B cell (primary cell): ENCODE measurements around the gene NOL4L.

Source experiments
- CTCF ChIP-seq: fragments of 200-600 bp; IDR thresholded peaks from one replicate; pipeline ENCODE4 v1.8.0; 2022; ENCODE audit warnings: antibody characterized with exemption, mild to moderate bottlenecking
- EZH2 ChIP-seq: IDR thresholded peaks from 2 replicates; pipeline ENCODE4 v1.6.1; 2012; ENCODE audit warnings: borderline replicate concordance, low read depth, mild to moderate bottlenecking, moderate library complexity, low read length; ENCODE audit not compliant: insufficient read depth, poor library complexity, severe bottlenecking

- TF ChIP-seq CTCF (peak; percentile 79), EZH2 (no peak)
These were observed 128.2 kb downstream of the NOL4L start for GRCh38 chr20:32456869-32457478.
